HEK293 (cell line): Measurements from ENCODE around the gene BLMH.

ENCODE experiments used
- CTCF ChIA-PET: fragments of 350-600 bp; formaldehyde crosslinking; extraction: SDS; loops from one replicate; lab custom pipeline; 2021; ENCODE audit warnings: antibody characterized with exemption; lab: Yijun Ruan, JAX
- POLR2A ChIA-PET: fragments of 300-600 bp; formaldehyde crosslinking; extraction: SDS; loops from one replicate; lab custom pipeline; 2020; ENCODE audit warnings: antibody characterized with exemption, inconsistent platforms; lab: Yijun Ruan, JAX
- H3K27ac ChIP-seq: fragments of 200-500 bp; sonication (Bioruptor generic); 2 replicates; pipeline ENCODE4 v1.5.1; 2014; ENCODE audit warnings: low read depth, low read length, control low read depth, inconsistent platforms; ENCODE audit errors: extremely low read depth
- H3K36me3 ChIP-seq, 2 experiments: fragments of 200-500 bp in 1 of 2; sonication (Bioruptor generic) in 1 of 2; 1 replicate in 1 of 2; 2 replicates in 1 of 2; pipeline ENCODE4 v1.5.1; 2014 to 2017; ENCODE audit warnings: inconsistent platforms in 2 of 2, low read length in 2 of 2; ENCODE audit not compliant: control insufficient read depth in 2 of 2, insufficient read depth in 1 of 2
- H3K4me1 ChIP-seq: fragments of 200-500 bp; sonication (Bioruptor generic); 2 replicates; pipeline ENCODE4 v1.5.1; 2014; ENCODE audit warnings: mild to moderate bottlenecking, low read length, inconsistent platforms; ENCODE audit not compliant: control insufficient read depth, insufficient read depth
- H3K4me3 ChIP-seq: 2 replicates; pipeline ENCODE4 v1.5.1; 2011; ENCODE audit warnings: low read depth, mild to moderate bottlenecking, control low read depth, low read length, moderate library complexity
- H3K9me3 ChIP-seq: fragments of 200-500 bp; sonication (Bioruptor generic); 2 replicates; pipeline ENCODE4 v1.5.1; 2014; ENCODE audit warnings: low read depth, low read length, inconsistent platforms; ENCODE audit not compliant: control insufficient read depth, insufficient read depth
- GLI2 ChIP-seq: fragments of 450-650 bp; formaldehyde crosslinking; IDR thresholded peaks from 2 replicates; pipeline ENCODE4; 2017; ENCODE audit warnings: missing biosample characterization, missing genetic modification characterization, low read depth, borderline replicate concordance
- GLI4 ChIP-seq: fragments of 450-650 bp; formaldehyde crosslinking; IDR thresholded peaks from 2 replicates; pipeline ENCODE4 v1.5.1; 2016; ENCODE audit warnings: missing biosample characterization, missing genetic modification characterization
- KLF16 ChIP-seq: fragments of 450-650 bp; formaldehyde crosslinking; IDR thresholded peaks from 2 replicates; pipeline ENCODE4 v1.5.1; 2017; ENCODE audit warnings: missing biosample characterization, missing genetic modification characterization
- KLF8 ChIP-seq: fragments of 450-650 bp; formaldehyde crosslinking; IDR thresholded peaks from 2 replicates; pipeline ENCODE4 v1.5.1; 2016; ENCODE audit warnings: missing biosample characterization, missing genetic modification characterization
- MZF1 ChIP-seq: fragments of 450-650 bp; formaldehyde crosslinking; IDR thresholded peaks from 2 replicates; pipeline ENCODE4 v1.5.1; 2017; ENCODE audit warnings: missing biosample characterization, missing genetic modification characterization, borderline replicate concordance
- OVOL3 ChIP-seq: fragments of 450-650 bp; formaldehyde crosslinking; IDR thresholded peaks from 2 replicates; pipeline ENCODE4 v1.5.1; 2016; ENCODE audit warnings: missing biosample characterization, missing genetic modification characterization
- TCF7L2 ChIP-seq: IDR thresholded peaks from 2 replicates; pipeline ENCODE4 v1.6.1; 2011; ENCODE audit warnings: low read depth, mild to moderate bottlenecking, inconsistent platforms, low read length, moderate library complexity, borderline replicate concordance
- ZNF157 ChIP-seq: fragments of 450-650 bp; formaldehyde crosslinking; IDR thresholded peaks from 2 replicates; pipeline ENCODE4 v1.5.1; 2016; ENCODE audit warnings: missing biosample characterization, missing genetic modification characterization
- ZNF202 ChIP-seq: fragments of 450-650 bp; formaldehyde crosslinking; IDR thresholded peaks from 2 replicates; pipeline ENCODE4 v1.5.1; 2016; ENCODE audit warnings: missing biosample characterization, missing genetic modification characterization, borderline replicate concordance
- ZNF292 ChIP-seq: fragments of 450-650 bp; formaldehyde crosslinking; IDR thresholded peaks from 2 replicates; pipeline ENCODE4 v1.5.1; 2016; ENCODE audit warnings: low read depth, missing biosample characterization, missing genetic modification characterization, borderline replicate concordance
- ZNF362 ChIP-seq: fragments of 450-650 bp; formaldehyde crosslinking; IDR thresholded peaks from 2 replicates; pipeline ENCODE4 v1.5.1; 2016; ENCODE audit warnings: missing biosample characterization, missing genetic modification characterization
- ZNF544 ChIP-seq: fragments of 450-650 bp; formaldehyde crosslinking; IDR thresholded peaks from 2 replicates; pipeline ENCODE4 v1.5.0; 2017; ENCODE audit warnings: missing biosample characterization, missing genetic modification characterization
- ZNF555 ChIP-seq: fragments of 450-650 bp; formaldehyde crosslinking; conservative IDR thresholded peaks from 2 replicates; pipeline ENCODE4 v1.5.1; 2017; ENCODE audit warnings: missing biosample characterization, mild to moderate bottlenecking, missing genetic modification characterization, inconsistent platforms
- ZNF645 ChIP-seq: fragments of 450-650 bp; formaldehyde crosslinking; IDR thresholded peaks from 2 replicates; pipeline ENCODE4; 2016; ENCODE audit warnings: missing biosample characterization, missing genetic modification characterization
- ZNF677 ChIP-seq: fragments of 450-650 bp; IDR thresholded peaks from 2 replicates; pipeline ENCODE4 v1.5.0; 2018; ENCODE audit warnings: missing biosample characterization, mild to moderate bottlenecking, missing genetic modification characterization, moderate library complexity
- ZNF76 ChIP-seq: fragments of 450-650 bp; formaldehyde crosslinking; IDR thresholded peaks from 2 replicates; pipeline ENCODE4; 2016; ENCODE audit warnings: low read depth, missing biosample characterization, missing genetic modification characterization, borderline replicate concordance
- ZNF785 ChIP-seq: fragments of 450-650 bp; formaldehyde crosslinking; IDR thresholded peaks from 2 replicates; pipeline ENCODE4 v1.5.1; 2016; ENCODE audit warnings: missing biosample characterization, missing genetic modification characterization
- ZSCAN30 ChIP-seq: fragments of 450-650 bp; IDR thresholded peaks from 2 replicates; pipeline ENCODE4 v1.5.1; 2018; ENCODE audit warnings: missing biosample characterization, mild to moderate bottlenecking, missing genetic modification characterization, moderate library complexity
- TF ChIP-seq, protein P1 (sequence below): fragments of 450-650 bp; formaldehyde crosslinking; IDR thresholded peaks from 2 replicates; pipeline ENCODE4 v1.5.1; 2016; ENCODE audit warnings: missing biosample characterization, missing genetic modification characterization
- TF ChIP-seq, protein P2 (sequence below): fragments of 450-650 bp; formaldehyde crosslinking; IDR thresholded peaks from 2 replicates; pipeline ENCODE4 v1.5.1; 2016; ENCODE audit warnings: missing biosample characterization, missing genetic modification characterization, borderline replicate concordance
- TF ChIP-seq, protein P3 (sequence below): fragments of 450-650 bp; formaldehyde crosslinking; IDR thresholded peaks from 2 replicates; pipeline ENCODE4 v1.5.1; 2017; ENCODE audit warnings: missing biosample characterization, missing genetic modification characterization

BLMH gene

GRCh38 chr17:30239089-30239462, 52.7 kb downstream of the BLMH start:
- Histone ChIP-seq H3K9me3 (no peaks in the 10 kb centered on the region), H3K36me3 (no peaks in the 10 kb centered on the region), H3K4me1 (peaks cover 2% of the 10 kb centered on the region; the same call in 1 of the 2 replicates), H3K4me3 (no peak overlapping the region), H3K27ac (no peak overlapping the region)
- TF ChIP-seq, protein P1, sequence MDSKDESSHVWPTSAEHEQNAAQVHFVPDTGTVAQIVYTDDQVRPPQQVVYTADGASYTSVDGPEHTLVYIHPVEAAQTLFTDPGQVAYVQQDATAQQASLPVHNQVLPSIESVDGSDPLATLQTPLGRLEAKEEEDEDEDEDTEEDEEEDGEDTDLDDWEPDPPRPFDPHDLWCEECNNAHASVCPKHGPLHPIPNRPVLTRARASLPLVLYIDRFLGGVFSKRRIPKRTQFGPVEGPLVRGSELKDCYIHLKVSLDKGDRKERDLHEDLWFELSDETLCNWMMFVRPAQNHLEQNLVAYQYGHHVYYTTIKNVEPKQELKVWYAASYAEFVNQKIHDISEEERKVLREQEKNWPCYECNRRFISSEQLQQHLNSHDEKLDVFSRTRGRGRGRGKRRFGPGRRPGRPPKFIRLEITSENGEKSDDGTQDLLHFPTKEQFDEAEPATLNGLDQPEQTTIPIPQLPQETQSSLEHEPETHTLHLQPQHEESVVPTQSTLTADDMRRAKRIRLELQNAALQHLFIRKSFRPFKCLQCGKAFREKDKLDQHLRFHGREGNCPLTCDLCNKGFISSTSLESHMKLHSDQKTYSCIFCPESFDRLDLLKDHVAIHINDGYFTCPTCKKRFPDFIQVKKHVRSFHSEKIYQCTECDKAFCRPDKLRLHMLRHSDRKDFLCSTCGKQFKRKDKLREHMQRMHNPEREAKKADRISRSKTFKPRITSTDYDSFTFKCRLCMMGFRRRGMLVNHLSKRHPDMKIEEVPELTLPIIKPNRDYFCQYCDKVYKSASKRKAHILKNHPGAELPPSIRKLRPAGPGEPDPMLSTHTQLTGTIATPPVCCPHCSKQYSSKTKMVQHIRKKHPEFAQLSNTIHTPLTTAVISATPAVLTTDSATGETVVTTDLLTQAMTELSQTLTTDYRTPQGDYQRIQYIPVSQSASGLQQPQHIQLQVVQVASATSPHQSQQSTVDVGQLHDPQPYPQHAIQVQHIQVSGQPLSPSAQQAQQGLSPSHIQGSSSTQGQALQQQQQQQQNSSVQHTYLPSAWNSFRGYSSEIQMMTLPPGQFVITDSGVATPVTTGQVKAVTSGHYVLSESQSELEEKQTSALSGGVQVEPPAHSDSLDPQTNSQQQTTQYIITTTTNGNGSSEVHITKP (tag by site-specific recombination) = peak; percentile 69
- no peak for TF ChIP-seq KLF8 (tag by site-specific recombination)
- POLR2A ChIA-PET = no interaction called here
- CTCF ChIA-PET = no interaction called here

DNA sequence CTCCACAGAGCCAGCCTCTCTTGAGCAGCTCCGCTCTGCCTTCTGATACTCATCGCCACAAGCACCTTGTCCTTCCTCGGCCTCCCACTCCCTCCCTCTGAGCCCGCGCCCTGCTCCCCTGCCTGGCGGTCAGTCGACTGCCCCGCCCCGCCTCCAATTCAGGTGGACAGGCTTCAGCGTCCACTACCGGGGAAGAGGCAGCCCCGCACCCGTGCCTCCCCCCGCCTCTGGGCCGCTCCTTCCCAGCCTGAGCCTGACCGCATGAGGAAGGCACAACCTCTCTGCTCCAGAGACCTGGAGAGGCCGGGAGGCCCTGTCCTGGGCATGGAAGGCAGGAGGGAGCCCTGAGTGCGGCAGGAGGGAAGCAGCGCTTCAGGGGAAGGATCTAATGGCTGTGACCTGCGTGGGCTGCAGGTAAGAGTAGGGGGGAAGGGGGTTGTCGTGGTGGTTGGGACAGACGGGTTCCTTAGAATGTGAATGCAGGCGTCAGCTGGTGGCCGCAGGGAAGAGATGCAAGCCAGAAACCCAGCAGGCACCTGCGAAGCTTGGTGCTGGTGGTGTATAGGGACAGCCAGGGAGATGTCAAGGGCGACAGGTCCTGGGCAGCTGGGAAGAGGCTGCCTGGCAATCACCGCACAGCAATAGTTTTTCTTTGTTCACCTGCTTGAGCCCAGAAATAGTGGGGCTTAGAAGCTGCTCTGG, 53.2 kb downstream of the BLMH start:
- H3K27ac ChIP-seq = no peak overlapping the region
- CTCF ChIA-PET = no interaction called here

More for the DNA sequence above, 53.2 kb downstream of the BLMH start:
- peaks cover 2% of the 10 kb centered on the region; the same call in 1 of the 2 replicates for H3K4me1 ChIP-seq
- H3K9me3 ChIP-seq = no peaks in the 10 kb centered on the region
- H3K4me3 ChIP-seq = no peak overlapping the region
- TF ChIP-seq OVOL3 (tag by site-specific recombination) = no peak
- no peak for TF ChIP-seq TCF7L2
- no peak for TF ChIP-seq ZNF555 (tag by site-specific recombination)
- TF ChIP-seq ZNF677 (tag by site-specific recombination) = no peak
- no peak for TF ChIP-seq GLI2 (tag by site-specific recombination)
- TF ChIP-seq ZNF202 (tag by site-specific recombination) = no peak
- TF ChIP-seq GLI4 (tag by site-specific recombination) = no peak
- TF ChIP-seq ZNF544 (tag by site-specific recombination) = no peak
- no peak for TF ChIP-seq ZSCAN30 (tag by site-specific recombination)
- TF ChIP-seq ZNF292 = no peak
- TF ChIP-seq, protein P2, sequence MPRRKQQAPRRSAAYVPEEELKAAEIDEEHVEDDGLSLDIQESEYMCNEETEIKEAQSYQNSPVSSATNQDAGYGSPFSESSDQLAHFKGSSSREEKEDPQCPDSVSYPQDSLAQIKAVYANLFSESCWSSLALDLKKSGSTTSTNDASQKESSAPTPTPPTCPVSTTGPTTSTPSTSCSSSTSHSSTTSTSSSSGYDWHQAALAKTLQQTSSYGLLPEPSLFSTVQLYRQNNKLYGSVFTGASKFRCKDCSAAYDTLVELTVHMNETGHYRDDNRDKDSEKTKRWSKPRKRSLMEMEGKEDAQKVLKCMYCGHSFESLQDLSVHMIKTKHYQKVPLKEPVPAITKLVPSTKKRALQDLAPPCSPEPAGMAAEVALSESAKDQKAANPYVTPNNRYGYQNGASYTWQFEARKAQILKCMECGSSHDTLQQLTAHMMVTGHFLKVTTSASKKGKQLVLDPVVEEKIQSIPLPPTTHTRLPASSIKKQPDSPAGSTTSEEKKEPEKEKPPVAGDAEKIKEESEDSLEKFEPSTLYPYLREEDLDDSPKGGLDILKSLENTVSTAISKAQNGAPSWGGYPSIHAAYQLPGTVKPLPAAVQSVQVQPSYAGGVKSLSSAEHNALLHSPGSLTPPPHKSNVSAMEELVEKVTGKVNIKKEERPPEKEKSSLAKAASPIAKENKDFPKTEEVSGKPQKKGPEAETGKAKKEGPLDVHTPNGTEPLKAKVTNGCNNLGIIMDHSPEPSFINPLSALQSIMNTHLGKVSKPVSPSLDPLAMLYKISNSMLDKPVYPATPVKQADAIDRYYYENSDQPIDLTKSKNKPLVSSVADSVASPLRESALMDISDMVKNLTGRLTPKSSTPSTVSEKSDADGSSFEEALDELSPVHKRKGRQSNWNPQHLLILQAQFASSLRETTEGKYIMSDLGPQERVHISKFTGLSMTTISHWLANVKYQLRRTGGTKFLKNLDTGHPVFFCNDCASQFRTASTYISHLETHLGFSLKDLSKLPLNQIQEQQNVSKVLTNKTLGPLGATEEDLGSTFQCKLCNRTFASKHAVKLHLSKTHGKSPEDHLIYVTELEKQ (tag by site-specific recombination) = no peak
- no peak for TF ChIP-seq ZNF362 (tag by site-specific recombination)
- TF ChIP-seq ZNF76 = no peak
- TF ChIP-seq MZF1 = no peak
- TF ChIP-seq ZNF785 (tag by site-specific recombination) = no peak
- TF ChIP-seq ZNF157 (tag by site-specific recombination) = no peak
- TF ChIP-seq, protein P3, sequence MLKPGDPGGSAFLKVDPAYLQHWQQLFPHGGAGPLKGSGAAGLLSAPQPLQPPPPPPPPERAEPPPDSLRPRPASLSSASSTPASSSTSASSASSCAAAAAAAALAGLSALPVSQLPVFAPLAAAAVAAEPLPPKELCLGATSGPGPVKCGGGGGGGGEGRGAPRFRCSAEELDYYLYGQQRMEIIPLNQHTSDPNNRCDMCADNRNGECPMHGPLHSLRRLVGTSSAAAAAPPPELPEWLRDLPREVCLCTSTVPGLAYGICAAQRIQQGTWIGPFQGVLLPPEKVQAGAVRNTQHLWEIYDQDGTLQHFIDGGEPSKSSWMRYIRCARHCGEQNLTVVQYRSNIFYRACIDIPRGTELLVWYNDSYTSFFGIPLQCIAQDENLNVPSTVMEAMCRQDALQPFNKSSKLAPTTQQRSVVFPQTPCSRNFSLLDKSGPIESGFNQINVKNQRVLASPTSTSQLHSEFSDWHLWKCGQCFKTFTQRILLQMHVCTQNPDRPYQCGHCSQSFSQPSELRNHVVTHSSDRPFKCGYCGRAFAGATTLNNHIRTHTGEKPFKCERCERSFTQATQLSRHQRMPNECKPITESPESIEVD = no peak
- TF ChIP-seq ZNF645 (tag by site-specific recombination) = no peak
- TF ChIP-seq KLF16 (tag by site-specific recombination) = no peak
- TF ChIP-seq, all 188 proteins: peak for 0
- POLR2A ChIA-PET = no interaction called here
- no peaks in the 10 kb centered on the region for H3K36me3 ChIP-seq
